Sigmoid colon (tissue), 4 donors: ENCODE measurements around the gene TAS1R2.

Source experiments
- EP300 ChIP-seq, 4 donors: sonication (generic); formaldehyde crosslinking; IDR thresholded peaks; one replicate each; pipeline ENCODE4 v1.6.1; 2017; ENCODE audit warnings: antibody characterized with exemption in 4 of 4
- POLR2A ChIP-seq, 2 donors: fragments of 450-650 bp; IDR thresholded peaks; one replicate each; pipeline ENCODE4 v1.6.1; 2016; ENCODE audit warnings: antibody characterized with exemption in 2 of 2, mild to moderate bottlenecking in 2 of 2, moderate library complexity in 2 of 2
- POLR2AphosphoS5 ChIP-seq, 4 donors: sonication (generic); formaldehyde crosslinking; IDR thresholded peaks; one replicate each; pipeline ENCODE4 v1.6.1; 2017; ENCODE audit warnings: antibody characterized with exemption in 4 of 4
- TF ChIP-seq, protein P1 (sequence below), 4 experiments: fragments of 450-650 bp in 3 of 4; fragments of 200-600 bp in 1 of 4; IDR thresholded peaks; one replicate each; pipeline ENCODE4 v1.5.1; 2016 to 2019; ENCODE audit warnings: antibody characterized with exemption in 4 of 4, mild to moderate bottlenecking in 3 of 4, moderate library complexity in 2 of 4

- TF ChIP-seq POLR2A (IDR thresholded peaks at IDR 0.05) (no peak), POLR2AphosphoS5 (IDR thresholded peaks at IDR 0.05) (no peak), EP300 (IDR thresholded peaks at IDR 0.05) (no peak)
- TF ChIP-seq, protein P1, sequence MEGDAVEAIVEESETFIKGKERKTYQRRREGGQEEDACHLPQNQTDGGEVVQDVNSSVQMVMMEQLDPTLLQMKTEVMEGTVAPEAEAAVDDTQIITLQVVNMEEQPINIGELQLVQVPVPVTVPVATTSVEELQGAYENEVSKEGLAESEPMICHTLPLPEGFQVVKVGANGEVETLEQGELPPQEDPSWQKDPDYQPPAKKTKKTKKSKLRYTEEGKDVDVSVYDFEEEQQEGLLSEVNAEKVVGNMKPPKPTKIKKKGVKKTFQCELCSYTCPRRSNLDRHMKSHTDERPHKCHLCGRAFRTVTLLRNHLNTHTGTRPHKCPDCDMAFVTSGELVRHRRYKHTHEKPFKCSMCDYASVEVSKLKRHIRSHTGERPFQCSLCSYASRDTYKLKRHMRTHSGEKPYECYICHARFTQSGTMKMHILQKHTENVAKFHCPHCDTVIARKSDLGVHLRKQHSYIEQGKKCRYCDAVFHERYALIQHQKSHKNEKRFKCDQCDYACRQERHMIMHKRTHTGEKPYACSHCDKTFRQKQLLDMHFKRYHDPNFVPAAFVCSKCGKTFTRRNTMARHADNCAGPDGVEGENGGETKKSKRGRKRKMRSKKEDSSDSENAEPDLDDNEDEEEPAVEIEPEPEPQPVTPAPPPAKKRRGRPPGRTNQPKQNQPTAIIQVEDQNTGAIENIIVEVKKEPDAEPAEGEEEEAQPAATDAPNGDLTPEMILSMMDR (IDR thresholded peaks at IDR 0.05) = no peak
Observed at GRCh38 chr1:18794561-18794960, 64.9 kb downstream of the TAS1R2 start.
